Suprapubic skin (tissue), 4 donors: ENCODE data around the gene HRCT1. TPM values are rescaled to one million over a fixed set of nuclear protein-coding genes. Genes with fewer than 3 reads are reported as not detected.

Experiments used
- DNase-seq, 2 donors: peaks; one replicate each; pipeline ENCODE4 v3.0.0-alpha.2; 2019; ENCODE audit warnings: low spot score in 2 of 2
- H3K27ac ChIP-seq: fragments of 200-600 bp; sonication (generic); one replicate; pipeline ENCODE4 v1.5.1; 2019
- H3K27me3 ChIP-seq: fragments of 200-600 bp; sonication (generic); one replicate; pipeline ENCODE4 v1.5.1; 2019
- H3K36me3 ChIP-seq: fragments of 200-600 bp; sonication (generic); one replicate; pipeline ENCODE4 v1.5.1; 2019
- H3K4me1 ChIP-seq: fragments of 200-600 bp; sonication (generic); one replicate; pipeline ENCODE4 v1.5.1; 2019
- H3K4me3 ChIP-seq: fragments of 200-600 bp; sonication (generic); one replicate; pipeline ENCODE4 v1.5.1; 2019; ENCODE audit warnings: mild to moderate bottlenecking
- H3K9me3 ChIP-seq: fragments of 200-600 bp; sonication (generic); one replicate; pipeline ENCODE4 v1.5.1; 2019
- CTCF ChIP-seq, 2 donors: fragments of 200-600 bp in 1 of 2; fragments of 450-650 bp in 1 of 2; sonication (generic) in 1 of 2; IDR thresholded peaks; one replicate each; pipeline ENCODE4 v1.5.1; 2016 to 2019; ENCODE audit warnings: antibody characterized with exemption in 2 of 2, mild to moderate bottlenecking in 1 of 2, moderate library complexity in 1 of 2
- EP300 ChIP-seq: sonication (generic); formaldehyde crosslinking; IDR thresholded peaks from one replicate; pipeline ENCODE4 v1.6.1; 2017; ENCODE audit warnings: antibody characterized with exemption
- POLR2A ChIP-seq, 2 donors: fragments of 450-650 bp; IDR thresholded peaks; one replicate each; pipeline ENCODE4 v1.6.1; 2017; ENCODE audit warnings: antibody characterized with exemption in 2 of 2, mild to moderate bottlenecking in 2 of 2, moderate library complexity in 2 of 2
- POLR2AphosphoS5 ChIP-seq, 3 donors: sonication (generic); formaldehyde crosslinking; IDR thresholded peaks; one replicate each; pipeline ENCODE4 v1.6.1; 2017; ENCODE audit warnings: antibody characterized with exemption in 3 of 3
- WGBS: methylation state at CpG from one replicate; pipeline ENCODE4 v1.1.5; 2018; 5-methylcytosine and 5-hydroxymethylcytosine counted together
- total RNA-seq, 4 donors: library from RNA; depleted of rRNA; stranded (reverse); fragments of >200 nt; gene quantifications; one replicate each; pipeline ENCODE4 v1.1.0, GENCODE V29; 2016

HRCT1 gene
- total RNA-seq, 4 donors from 2014 or later: 1.2 to 5.8 (median 2.9) TPM

- Histone ChIP-seq H3K27me3 (peaks cover 15% of the 10 kb centered on the region), H3K36me3 (no peaks in the 10 kb centered on the region), H3K4me3 (no peak overlapping the region), H3K9me3 (no peaks in the 10 kb centered on the region), H3K4me1 (peaks cover 3% of the 10 kb centered on the region), H3K27ac (no peak overlapping the region)
- 42% methylated on average over 3 of the region's 3 CpGs for WGBS
- no peak for DNase-seq
- TF ChIP-seq CTCF (IDR thresholded peaks at IDR 0.05): no peak
- no peak for TF ChIP-seq POLR2A (IDR thresholded peaks at IDR 0.05)
- no peak for TF ChIP-seq EP300
- no peak for TF ChIP-seq POLR2AphosphoS5 (IDR thresholded peaks at IDR 0.05)
Observed at GRCh38 chr9:35859990-35860339, 46.0 kb upstream of the HRCT1 start.

- peaks cover 3% of the 10 kb centered on the region for H3K4me1 ChIP-seq
- no peaks in the 10 kb centered on the region for H3K9me3 ChIP-seq
- DNase-seq: no peak
- no peak overlapping the region for H3K4me3 ChIP-seq
- H3K36me3 ChIP-seq: no peaks in the 10 kb centered on the region
- H3K27me3 ChIP-seq: peaks cover 15% of the 10 kb centered on the region
- 70% methylated on average over 12 of the region's 12 CpGs for WGBS
- TF ChIP-seq EP300: no peak
- TF ChIP-seq POLR2AphosphoS5 (IDR thresholded peaks at IDR 0.05): no peak
- TF ChIP-seq POLR2A (IDR thresholded peaks at IDR 0.05): no peak
- no peak for TF ChIP-seq CTCF (IDR thresholded peaks at IDR 0.05)
- no peak overlapping the region for H3K27ac ChIP-seq
Observed at GRCh38 chr9:35861161-35861897, 44.7 kb upstream of the HRCT1 start.

- no peak for TF ChIP-seq EP300
- no peak for TF ChIP-seq CTCF (IDR thresholded peaks at IDR 0.05)
- no peak for DNase-seq
- H3K36me3 ChIP-seq: no peaks in the 10 kb centered on the region
- H3K27ac ChIP-seq: no peak overlapping the region
- H3K27me3 ChIP-seq: peaks cover 15% of the 10 kb centered on the region
- H3K4me1 ChIP-seq: peaks cover 3% of the 10 kb centered on the region
- no peak overlapping the region for H3K4me3 ChIP-seq
- 77% methylated on average over 4 of the region's 4 CpGs for WGBS
- H3K9me3 ChIP-seq: no peaks in the 10 kb centered on the region
Observed at GRCh38 chr9:35862328-35862727, 43.7 kb upstream of the HRCT1 start.

- peaks cover 3% of the 10 kb centered on the region for H3K4me1 ChIP-seq
- no peak for DNase-seq
- TF ChIP-seq POLR2AphosphoS5 (IDR thresholded peaks at IDR 0.05) (no peak), CTCF (IDR thresholded peaks at IDR 0.05) (no peak), POLR2A (IDR thresholded peaks at IDR 0.05) (no peak), EP300 (no peak)
- no peaks in the 10 kb centered on the region for H3K9me3 ChIP-seq
- 86% methylated on average over 4 of the region's 8 CpGs for WGBS
- no peak overlapping the region for H3K27ac ChIP-seq
- H3K27me3 ChIP-seq: peaks cover 15% of the 10 kb centered on the region
- H3K36me3 ChIP-seq: no peaks in the 10 kb centered on the region
- H3K4me3 ChIP-seq: no peak overlapping the region
Observed at GRCh38 chr9:35863583-35863982, 42.4 kb upstream of the HRCT1 start.

GRCh38 chr9:35864695-35865255 is 41.2 kb upstream of the HRCT1 start:
- H3K9me3 ChIP-seq: no peaks in the 10 kb centered on the region
- 90% methylated on average over 8 of the region's 8 CpGs for WGBS
- peaks cover 15% of the 10 kb centered on the region for H3K27me3 ChIP-seq
- TF ChIP-seq EP300 (no peak), POLR2AphosphoS5 (IDR thresholded peaks at IDR 0.05) (no peak), POLR2A (IDR thresholded peaks at IDR 0.05) (no peak), CTCF (IDR thresholded peaks at IDR 0.05) (no peak)
- no peaks in the 10 kb centered on the region for H3K4me1 ChIP-seq
- H3K4me3 ChIP-seq: no peak overlapping the region
- DNase-seq: no peak
- H3K36me3 ChIP-seq: no peaks in the 10 kb centered on the region
- no peak overlapping the region for H3K27ac ChIP-seq
